ENCODE results near the gene TLCD2.

- TF ChIP-seq, protein P1, sequence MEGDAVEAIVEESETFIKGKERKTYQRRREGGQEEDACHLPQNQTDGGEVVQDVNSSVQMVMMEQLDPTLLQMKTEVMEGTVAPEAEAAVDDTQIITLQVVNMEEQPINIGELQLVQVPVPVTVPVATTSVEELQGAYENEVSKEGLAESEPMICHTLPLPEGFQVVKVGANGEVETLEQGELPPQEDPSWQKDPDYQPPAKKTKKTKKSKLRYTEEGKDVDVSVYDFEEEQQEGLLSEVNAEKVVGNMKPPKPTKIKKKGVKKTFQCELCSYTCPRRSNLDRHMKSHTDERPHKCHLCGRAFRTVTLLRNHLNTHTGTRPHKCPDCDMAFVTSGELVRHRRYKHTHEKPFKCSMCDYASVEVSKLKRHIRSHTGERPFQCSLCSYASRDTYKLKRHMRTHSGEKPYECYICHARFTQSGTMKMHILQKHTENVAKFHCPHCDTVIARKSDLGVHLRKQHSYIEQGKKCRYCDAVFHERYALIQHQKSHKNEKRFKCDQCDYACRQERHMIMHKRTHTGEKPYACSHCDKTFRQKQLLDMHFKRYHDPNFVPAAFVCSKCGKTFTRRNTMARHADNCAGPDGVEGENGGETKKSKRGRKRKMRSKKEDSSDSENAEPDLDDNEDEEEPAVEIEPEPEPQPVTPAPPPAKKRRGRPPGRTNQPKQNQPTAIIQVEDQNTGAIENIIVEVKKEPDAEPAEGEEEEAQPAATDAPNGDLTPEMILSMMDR (IDR thresholded peaks at IDR 0.05; ENCODE audit: low read depth, low read length): no peak
- TF ChIP-seq EZH2phosphoT487 (IDR thresholded peaks at IDR 0.05; ENCODE audit: low read depth): no peak
These were observed 56.4 kb downstream of the TLCD2 start for GRCh38 chr17:1653735-1654134.
